NCI-H2227 treated with DMSO at 0.1 percent for 48 hours (cell line): Measurements from ENCODE around the gene PHF5A.

Experiments used
- DNase-seq: peaks from one replicate; lab custom pipeline; 2025; lab: John Stamatoyannopoulos, UW

Gene PHF5A

DNA sequence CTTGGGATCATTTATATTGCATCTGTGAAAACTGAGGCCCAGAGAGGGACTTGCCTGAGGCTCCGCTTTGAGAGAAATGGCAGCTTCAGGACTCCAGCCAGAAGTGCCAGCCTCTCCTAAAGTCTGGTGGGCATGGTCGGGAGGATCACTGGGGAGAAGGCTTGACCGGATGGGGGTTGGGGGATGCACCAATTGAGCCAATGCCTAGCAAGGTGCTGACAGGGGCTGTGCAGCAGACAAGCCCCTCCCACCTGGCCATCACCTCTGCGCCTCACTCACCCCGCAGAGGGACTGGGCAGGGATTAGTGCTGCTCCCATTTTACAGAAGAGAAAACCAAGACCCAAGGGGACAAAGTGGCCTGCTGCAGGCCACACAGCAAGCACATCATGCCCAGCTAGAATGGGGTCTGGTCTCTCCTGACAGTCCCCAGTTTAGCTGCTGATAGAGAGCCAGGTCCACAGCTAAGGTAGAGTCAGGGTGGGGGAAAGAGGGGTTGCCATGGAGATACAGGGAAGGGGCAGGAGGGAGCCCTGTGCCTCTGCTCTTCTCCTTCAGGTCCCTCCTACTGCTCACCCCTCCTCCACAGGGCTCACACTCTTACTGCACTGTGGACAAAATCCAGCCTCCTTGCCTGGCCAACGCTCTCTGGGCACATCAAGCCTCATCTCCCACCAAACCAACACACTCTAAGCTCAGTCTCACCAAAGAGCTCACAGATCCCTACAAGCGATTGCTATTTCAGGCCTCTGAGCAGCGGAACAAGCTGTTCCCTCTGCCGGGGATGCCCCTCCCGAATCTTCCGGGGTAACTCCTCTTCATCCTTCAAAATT is 57.3 kb downstream of the PHF5A start:
- DNase-seq: no peak

DNA sequence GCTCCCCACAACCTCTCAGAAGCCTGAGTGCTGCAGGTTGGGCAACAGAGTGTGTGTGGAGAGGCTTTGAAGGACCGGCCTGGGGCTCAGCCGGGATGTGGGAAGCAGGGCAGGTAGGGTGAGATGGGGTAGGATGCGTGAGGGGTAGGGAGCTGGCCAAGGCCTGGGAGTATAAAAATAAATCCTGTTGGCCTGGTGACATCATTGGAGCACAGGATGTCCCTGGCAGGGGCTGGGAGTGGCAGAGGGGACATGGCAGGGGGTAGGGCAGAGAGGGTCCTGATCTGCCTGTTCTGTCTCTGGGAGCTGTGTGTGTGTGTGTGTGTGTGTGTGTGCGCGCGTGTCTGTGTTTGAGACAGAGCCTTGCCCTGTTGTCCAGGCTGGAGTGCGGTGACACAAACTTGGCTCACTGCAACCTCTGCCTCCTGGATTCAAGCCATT is 58.2 kb downstream of the PHF5A start:
- DNase-seq: no peak
